HCEC 1CT (cell line): ENCODE results near the gene PLXND1.

ENCODE experiments used
- DNase-seq: peaks from one replicate; pipeline ENCODE4 v3.0.0-alpha.2; 2017

The PLXND1 gene

DNA sequence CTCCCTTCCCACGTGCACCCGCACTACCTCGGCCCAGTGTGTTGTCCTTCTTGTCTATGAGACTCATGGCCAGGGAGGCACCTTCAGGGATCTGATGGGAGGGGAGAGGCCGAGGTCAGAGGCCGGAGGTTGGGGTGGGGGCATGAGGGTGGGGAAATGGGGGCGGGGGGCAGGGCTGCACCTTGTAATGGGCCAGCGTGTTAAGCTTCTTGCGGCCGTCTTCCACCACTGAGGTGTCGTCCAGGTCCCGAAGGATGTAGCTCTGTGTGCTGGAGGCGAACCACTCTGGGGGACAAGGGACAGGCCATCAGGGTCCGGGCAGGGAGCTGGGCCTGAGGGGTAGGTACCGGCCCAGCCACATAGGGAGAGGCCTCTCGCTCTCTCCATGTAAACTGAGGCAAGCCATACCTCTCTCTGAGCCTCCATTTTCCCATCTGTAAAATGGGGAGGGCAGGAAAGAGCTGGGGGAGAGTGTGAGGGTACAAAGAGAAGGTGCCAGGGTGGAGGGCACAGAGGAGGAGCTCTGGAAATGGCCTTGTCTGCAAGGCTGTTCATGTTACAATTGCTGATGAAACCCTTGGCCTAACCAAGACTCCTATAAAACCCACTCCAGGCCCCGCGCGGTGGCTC is 44.7 kb downstream of the PLXND1 start:
- DNase-seq = no peak

DNA sequence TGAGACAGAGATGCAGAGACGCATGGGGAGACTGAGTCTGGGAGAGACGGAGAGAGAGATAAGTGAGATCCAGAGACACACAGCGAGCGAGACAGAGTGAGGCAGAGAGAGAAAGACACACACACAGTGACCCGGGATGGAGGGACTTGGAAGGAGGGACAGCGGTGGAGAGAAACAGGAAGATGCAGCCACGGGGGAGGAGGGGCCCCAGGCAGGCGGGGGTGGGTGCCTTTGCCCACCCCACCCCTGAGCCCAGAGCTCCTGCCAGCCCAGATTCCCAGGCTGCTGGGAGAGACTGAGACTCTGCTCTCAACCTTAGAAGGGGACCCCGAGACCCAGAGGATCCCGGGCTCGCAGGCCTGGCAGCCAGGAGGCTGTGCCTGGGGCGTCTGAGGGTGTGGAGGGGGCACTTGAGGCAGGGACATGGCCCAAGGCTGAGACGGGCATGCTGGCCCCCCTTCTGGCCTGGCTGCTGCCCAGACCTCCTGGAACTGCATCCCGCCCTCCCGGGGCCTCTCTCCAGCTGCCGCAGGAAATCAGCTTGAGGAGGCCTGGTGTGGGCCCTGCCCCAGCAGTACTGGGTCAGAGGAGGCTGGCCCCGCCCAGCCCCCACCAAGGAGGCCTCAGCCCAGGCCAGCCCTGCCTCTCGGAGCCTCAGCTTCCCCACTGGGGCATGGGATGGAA is 45.4 kb downstream of the PLXND1 start:
- peak; percentile 67 for DNase-seq

DNA sequence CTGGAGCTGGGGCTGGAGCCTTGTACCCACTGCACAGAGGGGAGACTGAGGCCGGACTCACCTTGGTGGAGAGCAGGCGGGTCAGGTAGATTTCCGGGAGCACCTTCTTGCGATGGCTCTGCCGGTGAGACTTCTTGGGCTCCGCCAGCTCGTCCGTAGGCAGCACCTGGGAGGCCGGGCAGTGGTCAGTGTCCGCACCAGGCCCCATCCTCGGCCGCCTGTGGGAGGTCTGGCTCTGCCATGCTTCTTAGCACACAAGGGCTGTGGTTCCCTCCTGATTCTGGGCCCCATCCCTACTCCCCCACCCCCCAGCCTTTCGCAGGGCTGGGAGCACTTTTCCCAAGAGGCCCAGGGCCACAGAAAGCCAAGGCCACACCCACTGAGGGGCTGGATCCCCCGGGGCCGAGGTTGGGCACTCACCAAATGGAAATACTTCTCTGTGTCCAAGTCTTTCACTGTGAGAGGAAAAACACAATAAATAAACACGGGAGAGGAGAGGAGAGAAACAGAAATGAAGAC is 46.1 kb downstream of the PLXND1 start:
- peak; percentile 58 for DNase-seq

DNA sequence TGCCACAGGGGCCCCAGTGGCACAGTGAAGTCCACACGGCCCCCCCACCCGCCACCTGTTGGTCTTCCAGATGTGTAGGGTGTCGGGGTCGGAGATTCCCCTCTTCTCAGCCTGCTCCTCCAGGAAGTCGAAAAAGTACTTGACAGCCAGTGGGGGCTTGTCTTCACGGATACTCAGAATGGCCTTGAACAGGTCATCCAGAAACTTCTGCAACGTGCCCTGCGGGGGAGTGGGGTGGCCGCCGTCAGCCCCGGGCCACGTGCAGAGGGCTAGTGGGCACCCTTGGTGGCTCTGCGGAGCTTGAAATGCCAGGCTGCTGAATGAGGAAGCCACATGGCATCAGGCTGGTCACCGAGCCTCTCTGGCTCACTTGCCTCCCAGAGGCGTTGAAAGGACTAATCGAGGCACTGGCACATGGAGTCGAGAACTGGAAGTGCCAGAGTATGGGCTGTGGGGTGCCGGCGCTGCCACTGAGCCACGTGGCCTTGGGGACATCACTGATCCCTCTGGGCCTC is 46.9 kb downstream of the PLXND1 start:
- no peak for DNase-seq

DNA sequence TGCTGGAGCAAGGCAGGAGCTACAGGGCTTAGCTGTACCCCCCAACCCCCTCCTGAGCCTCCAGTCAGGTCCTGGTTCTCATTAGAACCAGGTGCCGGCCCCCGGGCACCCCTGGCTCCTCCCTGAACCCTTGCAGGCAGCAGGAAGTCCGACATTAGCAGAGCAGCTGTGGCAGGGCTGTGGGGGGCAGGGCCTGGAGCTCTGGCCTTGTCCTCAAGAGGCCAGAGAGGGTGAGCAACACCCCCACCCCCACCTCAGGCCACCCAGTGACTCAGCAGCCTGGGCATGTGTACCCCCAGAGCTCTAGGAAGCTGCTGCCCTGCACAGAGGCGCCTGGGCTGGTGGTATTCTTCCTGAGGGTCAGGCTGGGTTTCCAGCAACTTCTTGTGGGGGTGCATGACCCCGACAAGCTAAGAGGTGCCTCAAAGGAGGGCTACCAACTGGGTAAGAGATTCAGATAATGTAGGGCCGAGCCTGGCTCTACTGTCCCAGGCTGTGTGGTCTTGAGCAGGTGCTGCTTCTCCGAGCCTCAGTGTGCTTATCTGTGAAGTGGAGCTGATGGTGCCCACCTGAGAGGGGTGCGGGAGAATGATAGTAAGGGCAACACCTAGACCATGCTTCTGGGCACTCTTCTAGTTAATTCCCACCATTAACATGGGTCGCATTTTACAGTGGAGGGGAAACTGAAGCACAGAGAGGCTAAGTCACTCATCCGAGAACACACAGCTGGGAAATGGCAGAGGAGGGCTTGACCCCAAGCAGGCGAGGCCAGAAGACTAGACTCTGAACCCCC is 47.5 kb downstream of the PLXND1 start:
- peak; percentile 87 for DNase-seq

DNA sequence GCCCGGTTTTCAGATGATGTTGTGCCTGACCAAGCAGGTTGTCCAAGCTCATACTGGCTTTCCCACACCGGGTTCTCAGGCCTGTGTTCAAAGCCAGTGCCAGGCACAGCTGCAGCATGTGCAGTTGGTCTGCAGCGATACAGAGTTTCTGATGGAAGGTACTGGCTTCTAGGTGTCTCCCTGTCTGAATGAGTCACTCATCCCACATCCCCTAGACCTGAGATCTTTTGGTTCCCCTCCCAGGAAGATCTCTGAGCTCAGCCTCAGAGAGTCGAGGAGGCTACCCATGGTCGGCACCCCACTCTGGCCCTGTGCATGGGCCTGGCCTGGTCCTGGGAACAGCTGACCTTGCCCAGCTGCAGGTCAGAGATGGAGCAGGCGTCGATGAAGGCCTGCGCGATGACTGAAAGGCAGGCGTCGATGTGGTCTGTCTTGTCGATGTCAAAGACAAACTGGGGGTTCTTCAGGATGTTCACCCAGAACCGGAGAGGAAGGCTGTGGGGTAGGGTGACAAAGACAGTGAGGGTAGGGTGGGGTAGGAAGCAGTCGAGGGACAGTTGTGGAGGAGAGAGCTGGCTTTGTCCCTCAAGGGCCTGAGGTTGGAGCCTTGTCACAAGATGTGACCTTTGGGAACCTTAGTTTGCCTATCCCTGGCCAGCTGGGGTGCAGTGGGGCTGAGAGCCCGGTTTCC is 48.2 kb downstream of the PLXND1 start:
- no peak for DNase-seq

DNA sequence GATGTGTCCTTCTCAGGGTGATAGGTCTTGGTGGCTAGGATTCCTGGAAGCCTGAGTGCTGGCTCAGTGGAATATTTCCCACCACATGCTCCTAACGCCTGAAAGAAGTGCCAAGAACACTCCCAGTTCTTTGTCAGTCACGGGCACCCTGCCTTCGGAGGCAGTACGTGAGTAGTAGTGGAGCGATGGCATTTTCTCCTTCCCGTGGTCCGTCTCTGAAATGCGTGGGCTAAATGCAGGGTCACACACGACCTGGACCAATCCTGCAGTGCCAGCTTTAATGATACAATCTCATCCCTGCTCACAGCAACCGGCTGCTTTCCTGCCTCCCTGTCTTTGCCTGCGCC is 49.0 kb downstream of the PLXND1 start:
- no peak for DNase-seq

DNA sequence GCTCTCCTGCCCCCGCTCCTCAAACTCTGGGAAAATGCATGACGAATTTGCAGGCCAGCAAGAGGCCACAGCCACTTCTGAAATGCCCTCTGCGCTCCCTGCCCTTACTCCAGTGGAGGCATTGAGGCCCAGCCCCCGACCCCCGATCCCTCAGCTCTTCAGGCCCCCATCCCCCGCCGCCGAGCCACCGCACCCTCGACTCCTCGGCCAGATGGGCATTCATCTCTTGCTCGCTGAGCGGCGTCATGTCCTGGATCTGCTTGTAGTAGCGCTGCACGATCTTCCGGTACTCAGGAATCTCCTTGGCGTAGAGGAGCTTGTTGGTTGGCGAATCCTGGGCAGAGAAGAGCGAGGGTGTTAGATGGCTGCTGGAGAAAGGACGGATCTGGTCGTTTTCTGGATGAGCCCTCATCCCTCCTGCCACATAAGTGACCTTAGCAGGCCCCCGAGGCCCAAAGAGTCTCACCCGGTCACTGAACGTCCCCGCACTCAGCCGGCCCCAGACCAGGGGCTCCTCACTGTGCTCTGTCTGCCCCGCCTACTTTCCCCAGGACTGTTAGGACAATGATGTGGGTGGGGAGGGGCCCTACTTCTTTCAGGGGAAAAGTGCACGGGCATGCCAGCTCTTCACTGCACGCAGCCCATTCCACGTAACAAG is 49.5 kb downstream of the PLXND1 start:
- DNase-seq = no peak

DNA sequence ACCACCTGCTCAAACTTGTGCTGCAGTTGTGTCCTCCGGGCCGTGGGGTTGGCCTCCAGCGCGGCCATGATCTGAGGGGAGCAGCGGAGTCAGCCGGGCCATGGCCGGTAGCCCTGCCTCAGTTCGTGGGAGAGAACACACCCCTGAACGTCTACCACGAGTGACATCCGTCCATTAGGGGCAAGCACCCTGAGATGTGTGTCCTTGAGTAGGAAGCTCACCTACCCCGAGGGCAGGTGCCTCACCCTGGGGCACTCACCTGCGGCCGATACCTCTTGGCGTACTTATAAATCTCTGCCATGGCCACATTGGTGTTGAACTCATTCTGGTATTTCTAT is 50.1 kb downstream of the PLXND1 start:
- DNase-seq = no peak

DNA sequence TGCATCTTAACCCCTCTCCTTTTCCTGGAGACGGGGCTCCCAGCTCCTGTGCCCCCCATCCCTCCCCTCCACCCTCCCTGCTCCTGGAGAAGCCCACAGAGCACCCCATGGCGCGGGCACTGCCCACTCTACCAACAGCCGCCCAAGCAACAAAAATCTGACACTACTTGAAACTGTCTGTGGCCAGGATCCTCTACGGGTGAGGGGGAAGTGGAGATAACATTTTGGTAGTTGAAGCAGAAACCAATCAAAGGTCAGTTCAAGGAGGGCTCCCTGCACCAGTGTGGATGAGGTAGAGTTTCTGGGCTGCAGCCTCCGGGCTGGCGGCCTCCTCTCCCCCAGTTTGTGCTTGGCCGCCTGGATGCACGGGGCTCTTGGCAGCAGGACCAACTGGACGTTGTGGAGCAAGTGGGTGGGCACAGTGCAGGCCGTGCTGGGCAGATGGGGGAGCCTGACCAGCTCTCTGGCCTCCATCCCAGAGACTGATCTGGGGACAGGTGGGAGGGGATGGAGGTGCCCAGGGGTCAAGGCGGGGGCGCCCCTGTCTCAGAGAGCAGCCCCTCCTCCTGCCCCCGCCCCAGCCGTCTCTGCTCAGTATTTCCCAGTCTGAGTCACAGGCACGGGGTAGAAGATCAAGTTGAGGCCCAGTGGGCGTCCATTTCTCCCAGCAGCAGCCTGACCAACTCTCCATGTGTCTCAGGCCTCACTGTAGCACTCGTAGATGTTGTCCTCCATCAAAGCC is 50.7 kb downstream of the PLXND1 start:
- no peak for DNase-seq

DNA sequence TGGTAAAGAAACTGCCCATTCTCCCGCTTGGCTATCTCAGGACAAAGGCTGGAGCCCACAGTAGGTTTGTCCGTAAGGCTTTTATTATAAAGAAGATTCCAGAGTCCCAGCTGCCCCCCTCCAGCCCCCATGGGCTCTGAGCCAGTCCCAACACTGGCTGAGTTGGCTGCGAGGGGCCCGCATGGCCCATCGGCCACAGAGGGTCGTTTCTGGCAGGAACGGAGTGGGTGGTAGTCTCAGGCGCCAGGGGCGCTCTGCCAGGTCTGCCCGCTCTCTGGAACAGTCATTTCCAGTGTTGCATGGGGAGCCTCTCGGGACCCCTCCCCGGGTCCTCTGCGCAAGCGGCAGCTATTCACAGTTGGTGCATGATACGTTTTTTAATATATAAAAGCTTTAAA is 51.3 kb downstream of the PLXND1 start:
- no peak for DNase-seq

DNA sequence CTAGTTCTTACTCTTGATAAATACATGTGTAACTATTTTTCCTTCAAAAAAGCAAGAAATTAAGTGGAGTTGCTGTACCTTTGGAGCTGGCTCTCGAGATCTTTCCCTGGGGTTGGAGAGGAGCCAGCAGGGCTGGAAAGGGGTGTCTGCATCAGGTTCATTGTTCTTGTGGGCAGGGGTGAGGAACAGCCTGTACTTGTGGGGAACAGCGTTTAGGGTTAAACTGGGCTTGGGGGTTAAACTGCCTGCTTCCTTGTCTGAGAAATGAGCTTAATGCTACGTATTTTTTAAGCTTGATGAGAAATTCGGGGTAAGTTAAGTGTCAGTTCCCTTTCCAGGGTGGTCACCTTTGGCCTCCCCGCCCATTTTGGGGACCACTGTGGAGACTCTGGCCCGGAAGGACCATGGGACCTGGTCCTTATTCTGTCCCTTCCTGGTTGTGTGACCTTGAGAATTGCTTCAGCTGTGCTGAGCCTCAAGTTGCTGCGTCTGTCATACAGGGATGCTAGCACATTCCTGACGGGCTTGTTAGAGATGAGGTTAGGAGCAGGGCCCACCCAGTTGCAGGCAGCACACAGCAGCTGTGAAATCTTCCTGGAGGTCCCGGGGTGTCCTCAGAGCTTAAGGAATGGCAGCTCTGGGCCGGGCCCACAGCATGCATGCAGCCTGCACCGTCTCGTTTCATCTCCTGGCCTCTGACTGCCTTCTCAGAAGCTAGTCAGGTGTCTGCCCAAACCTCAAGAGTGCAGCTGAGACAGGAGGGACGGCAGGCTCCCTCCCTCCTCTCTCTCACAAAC is 51.9 kb downstream of the PLXND1 start:
- no peak for DNase-seq

DNA sequence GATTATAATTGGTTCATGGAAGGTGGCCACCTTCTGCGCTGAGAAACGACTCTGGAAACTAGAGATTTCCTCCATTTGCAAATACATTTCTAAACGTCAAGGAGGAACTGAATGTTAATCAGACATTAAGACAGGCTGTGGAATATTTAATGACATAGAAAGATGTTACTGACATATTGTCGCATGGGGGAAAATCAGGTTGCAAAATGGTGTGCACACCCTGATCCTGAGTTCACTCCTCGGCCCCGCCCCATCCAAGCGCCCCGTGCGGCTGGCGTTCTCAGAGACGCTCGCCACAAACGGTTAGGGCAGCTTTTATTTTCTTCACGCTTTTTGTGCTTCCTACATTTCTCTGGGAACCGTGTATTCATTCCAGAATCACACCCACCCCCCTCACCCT is 52.8 kb downstream of the PLXND1 start:
- no peak for DNase-seq

DNA sequence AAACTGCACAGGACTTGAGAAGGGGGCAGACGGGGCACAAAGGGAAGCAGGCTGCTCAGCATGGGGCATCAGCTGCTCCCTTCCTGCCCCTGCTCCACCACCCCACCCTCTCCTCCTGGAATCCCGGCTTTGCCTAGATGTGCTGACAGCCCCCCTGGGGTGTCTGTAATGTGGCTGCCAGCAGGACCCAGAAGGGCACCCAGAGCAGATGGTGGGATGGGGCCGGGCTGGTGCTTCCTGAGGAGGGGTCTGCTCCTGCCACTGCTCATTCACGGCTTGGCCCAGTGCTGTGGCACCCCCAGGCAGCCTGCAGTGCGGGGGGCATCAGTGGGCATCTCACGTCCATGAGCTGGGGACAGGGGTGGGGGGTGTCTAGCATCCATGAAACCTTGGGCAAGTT is 53.3 kb downstream of the PLXND1 start:
- DNase-seq = no peak

DNA sequence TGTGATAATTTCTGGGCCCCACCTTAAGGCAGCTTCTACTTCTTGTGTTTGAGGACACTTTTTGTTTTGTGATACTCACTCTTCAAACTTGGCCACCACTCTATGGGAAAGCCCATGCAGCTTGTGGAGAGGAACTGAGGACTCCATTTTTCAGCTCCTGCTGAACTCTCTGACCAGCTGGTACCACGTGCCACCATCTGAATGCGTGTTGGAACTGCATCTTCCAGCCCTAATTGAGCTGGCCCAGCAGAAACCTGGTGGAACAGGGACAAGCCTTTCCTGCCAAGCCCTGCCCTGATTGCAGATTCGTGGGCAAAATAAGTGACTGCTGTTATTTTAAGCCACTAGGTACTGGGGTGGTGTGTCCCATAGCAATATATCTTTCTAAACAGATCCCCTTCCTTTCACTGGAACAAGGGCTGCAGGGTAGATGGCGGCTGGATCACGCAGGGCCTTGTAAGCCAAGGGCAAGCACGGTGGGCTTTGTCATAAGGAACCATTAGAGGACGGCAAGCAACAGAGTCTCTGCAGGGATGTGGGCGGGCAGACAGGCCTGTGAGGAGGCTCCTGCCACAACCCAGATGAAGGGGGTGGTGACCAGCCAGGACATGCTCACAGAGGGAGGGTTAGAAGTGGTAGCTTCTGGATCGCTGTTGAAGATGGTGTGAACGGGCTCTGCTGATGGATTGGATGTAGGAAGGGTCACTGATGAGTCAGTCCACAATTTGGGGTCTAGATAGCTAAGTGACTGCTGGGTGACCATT is 54.0 kb downstream of the PLXND1 start:
- no peak for DNase-seq

DNA sequence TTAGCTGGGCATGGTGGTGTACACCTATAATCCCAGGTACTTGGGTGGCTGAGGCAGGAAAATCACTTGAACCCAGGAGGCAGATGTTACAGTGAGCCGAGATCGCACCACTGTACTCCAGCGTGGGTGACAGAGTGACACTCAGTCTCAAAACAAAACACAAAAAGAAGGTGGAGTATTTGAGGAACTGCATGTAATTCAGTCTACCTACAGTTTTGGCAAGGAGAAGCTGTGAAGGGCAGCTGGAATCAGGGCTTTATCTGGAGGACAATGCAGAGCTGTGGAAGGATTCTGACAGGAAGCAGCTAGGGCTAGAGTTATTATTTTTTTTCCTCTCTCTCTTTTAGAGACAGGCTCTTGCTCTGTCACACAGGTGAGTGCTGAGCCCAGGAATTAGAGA is 56.7 kb downstream of the PLXND1 start:
- no peak for DNase-seq

DNA sequence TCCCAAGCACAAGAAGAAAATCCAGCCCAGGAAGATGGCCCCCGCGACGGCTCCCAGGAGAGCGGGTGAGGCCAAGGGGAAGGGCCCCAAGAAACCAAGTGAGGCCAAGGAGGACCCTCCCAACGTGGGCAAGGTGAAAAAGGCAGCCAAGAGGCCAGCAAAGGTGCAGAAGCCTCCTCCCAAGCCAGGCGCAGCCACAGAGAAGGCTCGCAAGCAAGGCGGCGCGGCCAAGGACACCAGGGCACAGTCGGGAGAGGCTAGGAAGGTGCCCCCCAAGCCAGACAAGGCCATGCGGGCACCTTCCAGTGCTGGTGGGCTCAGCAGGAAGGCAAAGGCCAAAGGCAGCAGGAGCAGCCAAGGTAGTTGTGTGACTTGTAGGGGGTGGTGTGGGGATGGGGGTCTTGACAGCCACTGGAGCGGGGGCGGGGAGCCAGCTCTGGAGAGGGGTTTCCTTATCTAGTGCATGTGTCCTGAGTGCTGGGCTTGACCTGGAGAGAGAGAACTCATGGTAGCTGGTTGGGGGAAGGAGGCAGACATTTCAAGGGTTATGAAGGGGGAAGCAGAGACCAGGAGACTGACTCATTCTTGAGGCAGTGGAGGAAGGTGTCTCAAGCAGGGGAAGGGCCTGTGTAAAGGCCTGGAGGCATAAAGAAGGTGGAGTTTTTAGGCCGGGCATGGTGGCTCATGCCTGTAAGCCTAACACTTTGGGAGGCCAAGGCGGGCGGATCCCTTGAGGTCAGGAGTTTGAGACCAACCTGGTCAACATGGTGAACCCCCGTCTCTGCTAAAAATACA is 57.3 kb downstream of the PLXND1 start:
- peak; percentile 23 for DNase-seq

DNA sequence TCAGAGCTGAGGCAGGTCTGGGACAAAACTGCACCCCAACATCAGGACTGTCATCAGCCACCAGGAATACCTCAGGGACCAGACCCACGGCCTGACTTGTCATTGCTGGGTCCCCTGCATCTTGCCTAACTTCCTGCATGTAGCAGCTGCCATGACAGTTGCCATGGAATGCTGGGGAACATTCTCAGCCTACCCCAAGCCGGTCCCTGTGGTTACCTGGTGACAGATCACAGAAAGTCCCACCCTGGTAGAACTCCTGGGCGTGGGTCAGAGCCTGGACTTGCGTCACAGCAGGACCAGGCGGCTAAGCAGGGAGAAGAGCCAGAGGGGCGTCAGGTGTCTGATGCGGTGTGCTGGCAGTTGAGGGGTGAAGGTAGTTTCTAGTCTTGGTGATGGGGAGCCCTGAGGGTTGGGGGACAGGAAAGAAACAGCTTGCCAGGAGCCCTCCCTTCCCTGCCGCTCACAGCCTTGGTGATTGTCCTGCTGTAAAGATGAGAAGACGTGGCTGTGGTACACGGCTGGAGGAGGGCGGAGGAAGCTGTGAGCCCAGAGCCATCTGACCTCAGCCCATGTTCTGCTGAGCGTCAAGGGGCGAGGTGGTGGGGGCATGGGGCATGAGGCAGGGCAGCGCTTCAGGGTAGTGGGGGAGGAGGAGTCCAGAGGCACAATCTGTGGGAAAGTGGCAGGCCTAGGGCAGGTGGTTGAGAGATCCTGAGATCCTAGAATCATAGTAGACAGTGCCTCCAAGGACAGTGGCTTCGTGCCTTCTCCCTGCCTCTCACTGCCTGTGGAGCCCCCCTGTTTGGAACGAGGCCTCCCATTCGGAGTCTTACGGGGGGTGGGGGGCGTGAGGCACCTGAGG is 58.1 kb downstream of the PLXND1 start:
- DNase-seq = no peak

DNA sequence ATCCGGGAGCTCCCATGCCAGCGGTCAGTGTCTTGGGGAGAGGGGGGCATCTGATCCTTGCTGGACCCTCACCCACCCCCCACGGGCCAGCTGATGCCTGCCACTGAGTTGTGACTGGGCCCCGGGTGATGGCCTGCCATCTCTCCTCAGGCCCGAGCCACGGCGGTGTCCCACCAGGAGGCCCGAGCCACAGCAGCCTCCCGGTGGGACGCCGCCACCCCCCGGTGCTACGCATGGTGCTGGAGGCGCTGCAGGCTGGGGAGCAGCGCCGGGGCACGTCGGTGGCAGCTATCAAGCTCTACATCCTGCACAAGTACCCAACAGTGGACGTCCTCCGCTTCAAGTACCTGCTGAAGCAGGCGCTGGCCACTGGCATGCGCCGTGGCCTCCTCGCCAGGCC is 59.2 kb downstream of the PLXND1 start:
- DNase-seq = no peak
